Keratinocyte (primary cell): ENCODE data around the gene KMT2E. TPM values are rescaled to one million over a fixed set of nuclear protein-coding genes. Genes with fewer than 3 reads are reported as not detected.

Experiments used
- DNase-seq: peaks from one replicate; pipeline ENCODE4 v3.0.0-alpha.2; 2011; ENCODE audit warnings: low read depth, missing footprints, low spot score
- FAIRE-seq: peaks from 2 replicates; lab custom pipeline; 2011; peaks lifted over from hg19 to GRCh38; lab: Jason Lieb, UNC
- H2AFZ ChIP-seq: 2 replicates; pipeline ENCODE4 v1.6.0; 2012; ENCODE audit warnings: low read length, control low read depth, inconsistent platforms; ENCODE audit not compliant: control insufficient read depth
- H3K27ac ChIP-seq: 2 replicates; pipeline ENCODE4 v1.5.1; 2011; ENCODE audit warnings: low read length; ENCODE audit not compliant: control insufficient read depth, insufficient read depth
- H3K27me3 ChIP-seq: 3 replicates; pipeline ENCODE4 v1.6.0; 2011; ENCODE audit warnings: low read length; ENCODE audit not compliant: control insufficient read depth, insufficient read depth; ENCODE audit errors: extremely low read depth
- H3K36me3 ChIP-seq, 2 experiments: 2 replicates in 1 of 2; 3 replicates in 1 of 2; pipeline ENCODE4 v1.5.1; 2011; ENCODE audit warnings: low read length in 2 of 2, mild to moderate bottlenecking in 1 of 2; ENCODE audit not compliant: control insufficient read depth in 2 of 2, insufficient read depth in 2 of 2; ENCODE audit errors: extremely low read depth in 1 of 2
- H3K4me1 ChIP-seq: 3 replicates; pipeline ENCODE4 v1.5.1; 2011; ENCODE audit warnings: low read length; ENCODE audit not compliant: control insufficient read depth, insufficient read depth; ENCODE audit errors: extremely low read depth
- H3K4me2 ChIP-seq: 3 replicates; pipeline ENCODE4 v1.6.0; 2011; ENCODE audit warnings: low read depth, low read length; ENCODE audit not compliant: control insufficient read depth, insufficient read depth; ENCODE audit errors: extremely low read depth
- H3K4me3 ChIP-seq, 3 experiments: fragments of 200-600 bp in 1 of 3; sonication (generic) in 1 of 3; 2 replicates in 2 of 3; 3 replicates in 1 of 3; pipeline ENCODE4 v1.5.1; 2011 to 2016; ENCODE audit warnings: low read length in 3 of 3, mild to moderate bottlenecking in 3 of 3, control low read depth in 2 of 3, inconsistent platforms in 1 of 3, low read depth in 1 of 3, mixed read lengths in 1 of 3, mixed run types in 1 of 3, moderate library complexity in 1 of 3; ENCODE audit not compliant: control insufficient read depth in 2 of 3, insufficient read depth in 2 of 3; ENCODE audit errors: extremely low read depth in 1 of 3
- H3K79me2 ChIP-seq: 2 replicates; pipeline ENCODE4 v1.6.0; 2012; ENCODE audit warnings: low read length; ENCODE audit not compliant: control insufficient read depth, insufficient read depth
- H3K9ac ChIP-seq: 3 replicates; pipeline ENCODE4 v1.6.0; 2011; ENCODE audit warnings: low read length; ENCODE audit not compliant: control insufficient read depth, insufficient read depth; ENCODE audit errors: extremely low read depth
- H3K9me1 ChIP-seq: 3 replicates; pipeline ENCODE4 v1.6.0; 2011; ENCODE audit warnings: low read length; ENCODE audit not compliant: control insufficient read depth, insufficient read depth; ENCODE audit errors: extremely low read depth
- H3K9me3 ChIP-seq: 2 replicates; pipeline ENCODE4 v1.5.1; 2012; ENCODE audit warnings: low read depth, low read length; ENCODE audit not compliant: control insufficient read depth
- H4K20me1 ChIP-seq: 3 replicates; pipeline ENCODE4 v1.6.0; 2011; ENCODE audit warnings: low read length; ENCODE audit not compliant: control insufficient read depth, insufficient read depth; ENCODE audit errors: extremely low read depth
- EZH2 ChIP-seq: IDR thresholded peaks from one replicate; pipeline ENCODE4 v1.6.1; 2012; ENCODE audit warnings: inconsistent platforms, mild to moderate bottlenecking, low read length, moderate library complexity
- dilution Hi-C: fragments of 300-500 bp; cut with MboI; formaldehyde crosslinking; loops from one replicate; pipeline ENCODE4 v1.7.0; 2020; ENCODE audit warnings: low sequenced_read_pairs; ENCODE audit not compliant: extremely low pct_ligation_motif_present
- polyA plus RNA-seq, 5 experiments: library from polyadenylated mRNA; depleted of rRNA in 3 of 5; stranded (reverse) in 3 of 5; stranded (forward) in 1 of 5; unstranded in 1 of 5; fragments of >200 nt; gene quantifications; 1 replicate in 1 of 5; 2 replicates in 3 of 5; 3 replicates in 1 of 5; pipeline versions ENCODE4 v1.2.1 to v1.2.3, GENCODE V29; 2011 to 2012; ENCODE audit warnings: missing spikeins in 2 of 5, low read depth in 1 of 5, low replicate concordance in 1 of 5
- TF ChIP-seq, protein P1 (sequence below), 3 experiments: IDR thresholded peaks in 1 of 3; conservative IDR thresholded peaks in 1 of 3; optimal IDR thresholded peaks in 1 of 3; 2 replicates in 2 of 3; 3 replicates in 1 of 3; pipeline versions ENCODE3 to v1.5.1; 2011; ENCODE audit warnings: low read length in 3 of 3, mild to moderate bottlenecking in 3 of 3, moderate library complexity in 2 of 3, control low read depth in 1 of 3, inconsistent platforms in 1 of 3; ENCODE audit not compliant: insufficient read depth in 2 of 3; ENCODE audit errors: extremely low read depth in 1 of 3

KMT2E gene
- polyA plus RNA-seq, 1 donor (not counting 4 experiments of a cell fraction or from before 2014, with no cell fraction given) = 12.9 TPM

GRCh38 chr7:105037319-105037718 lies 23.3 kb downstream of the KMT2E start:
- Histone ChIP-seq H3K9ac (no peak overlapping the region), H3K9me3 (no peaks in the 10 kb centered on the region), H3K4me1 (no peaks in the 10 kb centered on the region), H3K4me3 (no peak overlapping the region), H3K27ac (no peak overlapping the region), H3K4me2 (no peak overlapping the region), H4K20me1 (no peaks in the 10 kb centered on the region), H2AFZ (no peak overlapping the region), H3K79me2 (peaks cover 91% of the 10 kb centered on the region), H3K27me3 (no peaks in the 10 kb centered on the region), H3K9me1 (no peaks in the 10 kb centered on the region), H3K36me3 (peaks cover 4 to 8% of the 10 kb centered on the region in 2 experiments)
- TF ChIP-seq EZH2 = no peak
- TF ChIP-seq, protein P1, sequence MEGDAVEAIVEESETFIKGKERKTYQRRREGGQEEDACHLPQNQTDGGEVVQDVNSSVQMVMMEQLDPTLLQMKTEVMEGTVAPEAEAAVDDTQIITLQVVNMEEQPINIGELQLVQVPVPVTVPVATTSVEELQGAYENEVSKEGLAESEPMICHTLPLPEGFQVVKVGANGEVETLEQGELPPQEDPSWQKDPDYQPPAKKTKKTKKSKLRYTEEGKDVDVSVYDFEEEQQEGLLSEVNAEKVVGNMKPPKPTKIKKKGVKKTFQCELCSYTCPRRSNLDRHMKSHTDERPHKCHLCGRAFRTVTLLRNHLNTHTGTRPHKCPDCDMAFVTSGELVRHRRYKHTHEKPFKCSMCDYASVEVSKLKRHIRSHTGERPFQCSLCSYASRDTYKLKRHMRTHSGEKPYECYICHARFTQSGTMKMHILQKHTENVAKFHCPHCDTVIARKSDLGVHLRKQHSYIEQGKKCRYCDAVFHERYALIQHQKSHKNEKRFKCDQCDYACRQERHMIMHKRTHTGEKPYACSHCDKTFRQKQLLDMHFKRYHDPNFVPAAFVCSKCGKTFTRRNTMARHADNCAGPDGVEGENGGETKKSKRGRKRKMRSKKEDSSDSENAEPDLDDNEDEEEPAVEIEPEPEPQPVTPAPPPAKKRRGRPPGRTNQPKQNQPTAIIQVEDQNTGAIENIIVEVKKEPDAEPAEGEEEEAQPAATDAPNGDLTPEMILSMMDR (optimal IDR thresholded peaks at IDR 0.05 in 1 of 3, IDR thresholded peaks at IDR 0.05 in 1 of 3, conservative IDR thresholded peaks at IDR 0.05 in 1 of 3; ENCODE audit: extremely low read depth in 1 of 3, insufficient read depth in 2 of 3, low read length in 3 of 3) = no peak
- DNase-seq (no peak), FAIRE-seq (no peak)
- dilution Hi-C loops = no loop called here

DNA sequence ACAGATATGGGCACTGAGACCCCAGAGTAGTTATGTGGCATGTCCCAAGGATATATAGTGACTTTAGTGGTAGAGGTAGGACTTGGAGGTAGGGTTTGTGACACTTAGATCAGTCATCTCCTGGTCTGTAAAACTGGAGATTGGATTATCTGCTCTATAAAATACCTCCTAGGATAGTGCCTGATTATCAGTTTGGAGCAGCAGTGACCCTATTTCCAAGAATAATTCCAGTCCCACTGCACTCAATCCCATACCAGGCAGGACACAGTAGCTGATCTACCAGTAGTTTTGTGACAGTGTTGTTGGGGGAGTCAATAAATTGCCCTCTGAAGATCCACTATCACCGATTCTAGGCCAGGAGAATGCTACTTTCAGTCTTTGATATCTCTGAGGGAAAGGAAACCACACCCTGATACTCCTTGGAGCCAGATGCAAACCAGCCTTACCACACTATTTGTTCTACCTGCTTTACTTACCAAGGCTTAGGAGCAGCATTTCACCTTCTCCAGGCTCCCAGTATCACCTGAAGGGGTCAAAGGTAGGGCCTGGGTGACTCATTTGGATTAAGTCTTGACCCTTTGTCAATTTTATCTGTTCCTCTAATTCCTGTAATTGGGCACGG lies 30.6 kb downstream of the KMT2E start:
- Histone ChIP-seq H3K27me3 (no peaks in the 10 kb centered on the region), H3K9me3 (no peaks in the 10 kb centered on the region), H2AFZ (no peak overlapping the region), H4K20me1 (no peaks in the 10 kb centered on the region), H3K9me1 (no peaks in the 10 kb centered on the region), H3K36me3 (peaks cover 11 to 15% of the 10 kb centered on the region in 2 experiments), H3K79me2 (peaks cover 71% of the 10 kb centered on the region), H3K27ac (no peak overlapping the region), H3K9ac (no peak overlapping the region), H3K4me1 (peaks cover 14% of the 10 kb centered on the region), H3K4me3 (no peak overlapping the region), H3K4me2 (peak overlapping the region; percentile 25)
- TF ChIP-seq EZH2 = no peak
- TF ChIP-seq, protein P1 (optimal IDR thresholded peaks at IDR 0.05 in 1 of 3, IDR thresholded peaks at IDR 0.05 in 1 of 3, conservative IDR thresholded peaks at IDR 0.05 in 1 of 3; ENCODE audit: extremely low read depth in 1 of 3, insufficient read depth in 2 of 3, low read length in 3 of 3) = no peak
- DNase-seq (no peak), FAIRE-seq (no peak)
- dilution Hi-C loops = no loop called here
